Thymus (tissue), 11 donors: ENCODE results near the gene AFAP1. TPM values are rescaled to one million over a fixed set of nuclear protein-coding genes. Genes with fewer than 3 reads are reported as not detected.

Source experiments
- DNase-seq, 9 donors: peaks; one replicate each; pipeline ENCODE4 v3.0.0-alpha.2; 2013; ENCODE audit warnings: low spot score in 9 of 9, low read depth in 6 of 9, missing footprints in 1 of 9
- H3K27ac ChIP-seq, 2 donors: one replicate each; pipeline ENCODE4 v1.5.1; 2013; ENCODE audit warnings: control low read depth in 1 of 2, low read depth in 1 of 2, low read length in 1 of 2, mild to moderate bottlenecking in 1 of 2, moderate library complexity in 1 of 2
- H3K27me3 ChIP-seq, 2 donors: one replicate each; pipeline ENCODE4 v1.5.1; 2013; ENCODE audit warnings: low read length in 1 of 2; ENCODE audit not compliant: control insufficient read depth in 2 of 2, insufficient read depth in 1 of 2
- H3K36me3 ChIP-seq, 2 donors: one replicate each; pipeline ENCODE4 v1.5.1; 2013; ENCODE audit warnings: low read length in 1 of 2, mild to moderate bottlenecking in 1 of 2, moderate library complexity in 1 of 2; ENCODE audit not compliant: control insufficient read depth in 2 of 2, insufficient read depth in 2 of 2
- H3K4me1 ChIP-seq, 2 donors: one replicate each; pipeline ENCODE4 v1.5.1; 2013; ENCODE audit warnings: low read length in 2 of 2; ENCODE audit not compliant: control insufficient read depth in 2 of 2, insufficient read depth in 2 of 2
- H3K4me3 ChIP-seq, 2 donors: one replicate each; pipeline ENCODE4 v1.5.1; 2013; ENCODE audit warnings: low read length in 2 of 2, control low read depth in 1 of 2, mild to moderate bottlenecking in 1 of 2
- H3K9me3 ChIP-seq, 2 donors: one replicate each; pipeline ENCODE4 v1.5.1; 2013; ENCODE audit warnings: low read length in 1 of 2, mild to moderate bottlenecking in 1 of 2; ENCODE audit not compliant: control insufficient read depth in 2 of 2, insufficient read depth in 1 of 2
- WGBS: extraction: QIAGEN DNeasy Blood & Tissue Kit; methylation state at CpG from one replicate; pipeline ENCODE4 v1.1.7; 2013; 5-methylcytosine and 5-hydroxymethylcytosine counted together
- polyA plus RNA-seq: library from polyadenylated mRNA; stranded (reverse); fragments of 200-250 nt; gene quantifications from one replicate; pipeline ENCODE4 v1.2.3, GENCODE V29; 2013
- total RNA-seq: library from RNA; stranded (reverse); fragments of 120-200 nt; gene quantifications from one replicate; pipeline ENCODE4 v1.2.4, GENCODE V29; 2013
- donor health status: healthy.

The AFAP1 gene
- total and polyA plus RNA-seq, 2 donors: 3.2 to 4.5 TPM

DNA sequence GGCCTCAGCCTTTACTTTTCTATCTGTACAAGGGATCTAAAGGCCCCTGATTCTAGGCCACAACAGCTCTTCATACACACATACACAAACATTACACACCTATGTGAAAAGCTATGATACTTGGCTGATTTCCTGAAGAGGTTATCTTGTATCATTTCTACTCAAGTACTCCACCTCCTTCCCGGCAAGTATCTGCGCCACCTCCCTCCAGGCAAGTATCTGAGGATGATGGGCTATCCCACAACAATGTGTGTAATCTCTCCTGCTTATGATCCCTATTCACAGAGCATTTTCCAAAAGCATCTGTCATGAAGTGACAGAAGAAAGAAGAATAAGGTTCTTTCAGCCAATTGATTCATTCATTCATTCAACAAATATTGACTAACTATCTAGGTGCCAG, 36.8 kb downstream of the AFAP1 start:
- no peak for DNase-seq
- Histone ChIP-seq H3K4me3 (no peak overlapping the region), H3K27ac (no peak overlapping the region), H3K36me3 (no peaks in the 10 kb centered on the region), H3K27me3 (peaks cover 0 to 2% of the 10 kb centered on the region in 2 donors), H3K4me1 (peaks cover 0 to 17% of the 10 kb centered on the region in 2 donors), H3K9me3 (no peaks in the 10 kb centered on the region)
- 91% methylated on average over 2 of the region's 2 CpGs for WGBS

GRCh38 chr4:7902101-7902553, 37.5 kb downstream of the AFAP1 start:
- peaks cover 0 to 2% of the 10 kb centered on the region in 2 donors for H3K27me3 ChIP-seq
- no peaks in the 10 kb centered on the region for H3K9me3 ChIP-seq
- no peak for DNase-seq
- 56% methylated on average over 7 of the region's 7 CpGs for WGBS
- H3K27ac ChIP-seq: no peak overlapping the region
- no peaks in the 10 kb centered on the region for H3K36me3 ChIP-seq
- H3K4me3 ChIP-seq: no peak overlapping the region
- peaks cover 0 to 17% of the 10 kb centered on the region in 2 donors for H3K4me1 ChIP-seq

GRCh38 chr4:7901311-7901885, 38.3 kb downstream of the AFAP1 start:
- Histone ChIP-seq H3K4me3 (no peak overlapping the region), H3K36me3 (no peaks in the 10 kb centered on the region), H3K4me1 (peaks cover 0 to 17% of the 10 kb centered on the region in 2 donors), H3K9me3 (no peaks in the 10 kb centered on the region), H3K27me3 (peaks cover 0 to 2% of the 10 kb centered on the region in 2 donors), H3K27ac (no peak overlapping the region)
- DNase-seq: no peak
- 89% methylated on average over 13 of the region's 13 CpGs for WGBS

DNA sequence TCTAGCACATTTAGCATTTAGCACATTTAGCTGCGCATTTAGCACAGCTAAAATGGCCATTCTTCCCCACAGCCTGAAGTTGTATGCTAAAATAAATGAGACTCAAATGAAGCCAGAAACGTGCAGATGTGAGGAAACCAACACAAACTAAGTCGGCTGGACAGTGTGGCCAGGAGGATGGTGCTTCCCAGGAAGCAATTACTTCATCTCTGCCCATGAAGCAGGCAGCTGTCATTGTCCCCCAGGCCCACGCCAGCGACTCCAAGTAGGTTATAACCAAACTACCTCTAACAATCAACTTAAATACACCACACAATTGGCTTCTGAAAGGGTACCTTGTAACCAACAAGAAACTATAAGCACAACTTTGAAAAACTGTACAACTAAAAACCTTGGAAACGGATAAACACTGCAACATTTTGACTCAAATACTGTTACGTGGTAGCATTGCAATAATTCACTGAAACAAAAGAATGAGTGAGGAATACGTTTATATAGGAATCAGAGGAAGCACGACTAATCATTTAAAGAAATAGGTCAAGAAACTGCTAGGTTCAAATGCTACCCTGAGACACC, 39.2 kb downstream of the AFAP1 start:
- Histone ChIP-seq H3K27me3 (peaks cover 0 to 2% of the 10 kb centered on the region in 2 donors), H3K27ac (no peak overlapping the region), H3K36me3 (no peaks in the 10 kb centered on the region), H3K4me3 (no peak overlapping the region), H3K9me3 (no peaks in the 10 kb centered on the region), H3K4me1 (peaks cover 0 to 9% of the 10 kb centered on the region in 2 donors)
- no peak for DNase-seq
- WGBS: 70% methylated on average over 9 of the region's 9 CpGs

GRCh38 chr4:7899184-7899869, 40.3 kb downstream of the AFAP1 start:
- Histone ChIP-seq H3K27ac (no peak overlapping the region), H3K4me3 (no peak overlapping the region), H3K27me3 (no peaks in the 10 kb centered on the region), H3K4me1 (peaks cover 0 to 4% of the 10 kb centered on the region in 2 donors), H3K36me3 (no peaks in the 10 kb centered on the region), H3K9me3 (no peaks in the 10 kb centered on the region)
- WGBS: 65% methylated on average over 9 of the region's 9 CpGs
- DNase-seq: no peak

- no peak overlapping the region for H3K27ac ChIP-seq
- H3K4me1 ChIP-seq: peaks cover 0 to 4% of the 10 kb centered on the region in 2 donors
- no peak for DNase-seq
- 94% methylated on average over 4 of the region's 4 CpGs for WGBS
- no peaks in the 10 kb centered on the region for H3K9me3 ChIP-seq
- H3K4me3 ChIP-seq: no peak overlapping the region
- H3K36me3 ChIP-seq: no peaks in the 10 kb centered on the region
- H3K27me3 ChIP-seq: no peaks in the 10 kb centered on the region
Measured at GRCh38 chr4:7898385-7898784, 41.3 kb downstream of the AFAP1 start.

DNA sequence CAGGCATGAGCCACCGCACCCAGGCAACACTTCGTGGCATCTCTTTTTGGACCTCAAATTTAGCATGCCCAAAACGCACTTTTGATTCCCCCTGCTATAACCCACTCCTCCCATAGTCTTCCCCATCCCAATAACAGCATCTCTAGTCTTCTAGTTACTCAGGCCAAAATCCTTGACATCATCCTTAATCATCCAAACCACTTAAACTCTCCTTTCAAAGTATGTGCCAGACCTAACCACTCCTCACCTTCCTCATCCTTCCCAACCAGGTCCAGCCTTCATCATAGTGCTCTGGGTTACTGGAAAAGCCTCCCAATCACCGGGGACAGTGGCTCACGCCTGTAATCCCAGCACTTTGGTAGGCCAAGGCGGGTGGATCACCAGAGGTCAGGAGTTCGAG, 41.9 kb downstream of the AFAP1 start:
- Histone ChIP-seq H3K36me3 (no peaks in the 10 kb centered on the region), H3K4me1 (peaks cover 0 to 4% of the 10 kb centered on the region in 2 donors)
- 94% methylated on average over 7 of the region's 7 CpGs for WGBS

DNA sequence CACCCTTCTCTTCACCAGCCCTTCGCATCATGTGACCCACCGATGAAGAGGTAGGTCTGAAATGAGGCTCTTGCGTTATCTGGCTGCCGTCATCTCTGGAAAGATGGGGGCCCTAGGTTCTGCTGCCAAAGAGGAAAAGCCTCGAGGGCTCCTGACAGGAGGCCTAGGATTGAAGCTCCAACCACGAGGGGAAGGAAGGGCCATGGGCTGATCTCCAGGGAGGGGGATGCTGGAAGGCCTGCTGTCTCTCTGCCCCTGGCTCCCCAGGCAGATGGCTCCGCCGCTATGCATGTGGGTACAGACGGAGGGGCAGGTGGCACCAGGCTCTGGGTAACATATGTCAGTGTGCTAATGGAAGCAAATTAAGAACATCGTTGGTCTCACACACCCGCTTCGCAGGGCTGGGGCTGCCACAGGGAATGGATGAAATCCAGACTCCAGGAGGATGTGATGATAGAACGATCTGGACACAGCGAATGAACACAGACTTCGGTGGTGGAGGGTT, 44.9 kb downstream of the AFAP1 start:
- no peak for DNase-seq
- peak overlapping the region in 1 of 2 donors; percentile 0 for H3K27ac ChIP-seq
- peaks cover 0 to 4% of the 10 kb centered on the region in 2 donors for H3K4me1 ChIP-seq
- no peak overlapping the region for H3K4me3 ChIP-seq
- H3K36me3 ChIP-seq: no peaks in the 10 kb centered on the region
- no peaks in the 10 kb centered on the region for H3K27me3 ChIP-seq
- no peaks in the 10 kb centered on the region for H3K9me3 ChIP-seq
- 85% methylated on average over 15 of the region's 15 CpGs for WGBS

More for the DNA sequence above, 41.9 kb downstream of the AFAP1 start:
- no peak for DNase-seq
- H3K9me3 ChIP-seq: no peaks in the 10 kb centered on the region
- H3K27ac ChIP-seq: no peak overlapping the region
- H3K27me3 ChIP-seq: no peaks in the 10 kb centered on the region
- H3K4me3 ChIP-seq: no peak overlapping the region

DNA sequence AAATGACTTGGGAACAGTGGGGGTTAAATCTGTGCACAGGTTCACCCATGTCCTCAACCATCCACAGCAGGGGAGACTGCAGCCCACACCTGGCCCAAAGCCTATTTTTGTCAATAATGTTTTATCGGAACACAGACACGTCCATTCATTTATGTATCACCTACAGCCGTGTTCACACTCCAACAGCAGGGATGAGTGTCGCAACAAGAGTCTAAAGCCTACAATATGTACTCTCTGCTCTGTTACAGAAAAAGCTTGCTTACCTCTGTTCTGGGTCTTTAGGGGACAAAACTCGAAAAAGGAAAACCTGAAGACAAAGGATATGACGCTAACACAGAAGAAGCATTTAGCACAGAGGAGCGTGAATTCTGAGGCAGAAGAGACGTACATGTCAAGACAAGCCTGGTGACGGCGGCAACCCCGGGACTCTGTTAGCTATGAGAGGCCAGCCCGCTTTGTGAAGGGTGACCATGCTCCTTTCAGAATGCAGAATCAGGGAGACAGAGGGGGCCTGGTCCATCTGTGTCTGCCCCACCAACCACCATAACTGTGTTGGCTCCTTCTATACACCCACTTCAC, 45.5 kb downstream of the AFAP1 start:
- Histone ChIP-seq H3K4me1 (peaks cover 0 to 4% of the 10 kb centered on the region in 2 donors), H3K36me3 (no peaks in the 10 kb centered on the region), H3K4me3 (no peak overlapping the region), H3K27ac (peak overlapping the region in 1 of 2 donors; percentile 14), H3K9me3 (no peaks in the 10 kb centered on the region), H3K27me3 (no peaks in the 10 kb centered on the region)
- 94% methylated on average over 12 of the region's 12 CpGs for WGBS
- no peak for DNase-seq
